Measurements from ENCODE around the gene PRELID2. TPM values are rescaled to one million over a fixed set of nuclear protein-coding genes. Genes with fewer than 3 reads are reported as not detected.
"Not testable (repeated sequence)": the region's sequence is repeated elsewhere in the genome, so short reads cannot be mapped to it uniquely, and the experiment has no call there.

The PRELID2 gene
- 32.1 and 40.0 TPM in 2 replicates for total RNA-seq (2014; rRNA removed; shearing (Covaris generic))
- polyA plus RNA-seq (2014; cell fraction: nucleus; rRNA removed): 6.5 and 9.3 TPM in 2 replicates

GRCh38 chr5:145834917-145835847 lies at the start of gene PRELID2:
PRELID2 (minus strand) TSS chr5:145835342; CDS start chr5:145835251, 91 bp downstream.
- peak; percentile 91 for DNase-seq (ENCODE audit: extremely low read depth, low read depth)

GRCh38 chr5:145874765-145875164 lies 39.6 kb upstream of the PRELID2 start:
- no peak for DNase-seq (ENCODE audit: extremely low read depth, low read depth)

GRCh38 chr5:145872914-145873313 lies 37.8 kb upstream of the PRELID2 start, which contains the start of gene GRXCR2:
GRXCR2 (minus strand) TSS chr5:145873014; CDS start chr5:145872968, 46 bp downstream.
- DNase-seq (ENCODE audit: extremely low read depth, low read depth): no peak

GRCh38 chr5:145872486-145872885 lies 37.3 kb upstream of the PRELID2 start:
- no peak for DNase-seq (ENCODE audit: extremely low read depth, low read depth)

GRCh38 chr5:145869753-145870152 lies 34.6 kb upstream of the PRELID2 start:
- no peak for DNase-seq (ENCODE audit: extremely low read depth, low read depth)

GRCh38 chr5:145867806-145868205 lies 32.7 kb upstream of the PRELID2 start:
- DNase-seq (ENCODE audit: extremely low read depth, low read depth): no peak

GRCh38 chr5:145864432-145864831 lies 29.3 kb upstream of the PRELID2 start:
- DNase-seq (ENCODE audit: extremely low read depth, low read depth): not testable (repeated sequence)

- no peak for DNase-seq (ENCODE audit: extremely low read depth, low read depth)
Observed at GRCh38 chr5:145863003-145863402, 27.9 kb upstream of the PRELID2 start.

GRCh38 chr5:145859897-145860296 lies 24.8 kb upstream of the PRELID2 start:
- no peak for DNase-seq (ENCODE audit: extremely low read depth, low read depth)

- DNase-seq (ENCODE audit: extremely low read depth, low read depth): no peak
Observed at GRCh38 chr5:145859453-145859852, 24.3 kb upstream of the PRELID2 start.

GRCh38 chr5:145858959-145859358 lies 23.8 kb upstream of the PRELID2 start:
- no peak for DNase-seq (ENCODE audit: extremely low read depth, low read depth)

- no peak for DNase-seq (ENCODE audit: extremely low read depth, low read depth)
Observed at GRCh38 chr5:145856285-145856818, 21.2 kb upstream of the PRELID2 start.

GRCh38 chr5:145855763-145856267 lies 20.7 kb upstream of the PRELID2 start:
- DNase-seq (ENCODE audit: extremely low read depth, low read depth): no peak

- peak; percentile 76 for DNase-seq (ENCODE audit: extremely low read depth, low read depth)
Observed at GRCh38 chr5:145854651-145855258, 19.6 kb upstream of the PRELID2 start.

- DNase-seq (ENCODE audit: extremely low read depth, low read depth): no peak
Observed at GRCh38 chr5:145853781-145854376, 18.7 kb upstream of the PRELID2 start.

GRCh38 chr5:145852990-145853389 lies 17.8 kb upstream of the PRELID2 start:
- DNase-seq (ENCODE audit: extremely low read depth, low read depth): no peak

- DNase-seq (ENCODE audit: extremely low read depth, low read depth): no peak
Observed at GRCh38 chr5:145848854-145849253, 13.7 kb upstream of the PRELID2 start.

- DNase-seq (ENCODE audit: extremely low read depth, low read depth): no peak
Observed at GRCh38 chr5:145847499-145848497, 12.7 kb upstream of the PRELID2 start.

GRCh38 chr5:145846081-145846480 lies 10.9 kb upstream of the PRELID2 start:
- DNase-seq (ENCODE audit: extremely low read depth, low read depth): no peak
